Skeletal muscle satellite cell (primary cell): ENCODE data around the gene ERICH4.
"Not testable (repeated sequence)": the region's sequence is repeated elsewhere in the genome, so short reads cannot be mapped to it uniquely, and the experiment has no call there.

ENCODE experiments used
- H3K27me3 ChIP-seq: 2 replicates; pipeline ENCODE4 v1.7.0; 2013; ENCODE audit warnings: low read length; ENCODE audit not compliant: control insufficient read depth, insufficient read depth
- H3K36me3 ChIP-seq: 2 replicates; pipeline ENCODE4 v1.7.0; 2013; ENCODE audit warnings: mild to moderate bottlenecking, control low read depth, low read length; ENCODE audit not compliant: insufficient read depth
- H3K4me1 ChIP-seq: 2 replicates; pipeline ENCODE4 v1.7.0; 2013; ENCODE audit warnings: low read length; ENCODE audit not compliant: control insufficient read depth, insufficient read depth
- H3K4me2 ChIP-seq: 2 replicates; pipeline ENCODE4 v1.7.0; 2013; ENCODE audit warnings: mild to moderate bottlenecking, low read length
- H3K4me3 ChIP-seq: 2 replicates; pipeline ENCODE4 v1.7.0; 2013; ENCODE audit warnings: low read length
- H3K9ac ChIP-seq: 2 replicates; pipeline ENCODE4 v1.7.0; 2013; ENCODE audit warnings: mild to moderate bottlenecking, low read depth, low read length, moderate library complexity
- H3K9me3 ChIP-seq: replicated peaks from 2 replicates; pipeline ENCODE4 v1.7.0; 2013; ENCODE audit warnings: mild to moderate bottlenecking, control low read depth, low read length

ERICH4 gene

DNA sequence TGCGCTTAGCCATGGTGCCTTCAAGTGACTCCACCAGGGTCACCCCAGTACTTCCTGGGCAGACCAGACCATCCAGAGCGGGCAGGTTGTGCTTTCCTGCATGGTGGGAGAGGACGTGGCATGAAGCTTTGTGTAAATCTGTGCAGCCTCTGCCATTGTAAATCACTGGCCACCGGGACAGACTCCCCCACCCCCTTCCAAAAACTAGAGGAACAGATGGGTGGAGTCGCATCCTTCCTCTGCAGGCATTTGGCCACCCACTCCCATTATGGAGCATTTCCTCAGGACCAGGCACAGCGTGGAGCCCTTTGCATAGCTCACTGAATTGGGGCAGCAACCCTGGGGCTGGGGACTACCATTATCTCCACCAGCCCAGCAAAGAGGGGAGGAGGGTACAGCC is 37.2 kb upstream of the ERICH4 start:
- H3K9me3 ChIP-seq = no peaks in the 10 kb centered on the region
- peaks cover 2% of the 10 kb centered on the region for H3K36me3 ChIP-seq
- no peaks in the 10 kb centered on the region for H3K27me3 ChIP-seq
- H3K4me2 ChIP-seq = no peak overlapping the region
- H3K4me1 ChIP-seq = peaks cover 4% of the 10 kb centered on the region
- H3K9ac ChIP-seq = no peak overlapping the region
- no peak overlapping the region for H3K4me3 ChIP-seq

DNA sequence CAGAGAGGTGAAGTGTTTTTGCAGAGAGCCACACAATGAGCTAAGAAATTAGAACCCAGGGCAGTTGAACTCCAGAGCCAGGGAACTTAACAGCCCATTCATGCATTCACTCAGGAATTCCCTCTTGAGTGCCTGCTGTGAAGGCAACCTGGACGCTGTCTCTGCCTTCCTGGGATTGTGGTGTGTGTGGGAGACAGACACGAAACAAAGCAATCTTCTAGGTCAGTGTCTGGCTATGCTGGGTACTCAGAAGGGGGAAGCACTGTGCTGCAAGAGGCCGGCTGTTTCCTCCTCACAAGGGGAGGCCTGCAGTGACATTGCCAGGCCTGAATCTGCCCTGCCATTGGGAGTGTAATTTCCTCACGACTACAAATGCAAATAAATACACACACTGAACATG is 35.7 kb upstream of the ERICH4 start:
- no peaks in the 10 kb centered on the region for H3K9me3 ChIP-seq
- no peak overlapping the region for H3K4me3 ChIP-seq
- H3K4me2 ChIP-seq = no peak overlapping the region
- H3K4me1 ChIP-seq = peaks cover 13% of the 10 kb centered on the region
- peaks cover 5% of the 10 kb centered on the region for H3K36me3 ChIP-seq
- H3K27me3 ChIP-seq = no peaks in the 10 kb centered on the region
- no peak overlapping the region for H3K9ac ChIP-seq

DNA sequence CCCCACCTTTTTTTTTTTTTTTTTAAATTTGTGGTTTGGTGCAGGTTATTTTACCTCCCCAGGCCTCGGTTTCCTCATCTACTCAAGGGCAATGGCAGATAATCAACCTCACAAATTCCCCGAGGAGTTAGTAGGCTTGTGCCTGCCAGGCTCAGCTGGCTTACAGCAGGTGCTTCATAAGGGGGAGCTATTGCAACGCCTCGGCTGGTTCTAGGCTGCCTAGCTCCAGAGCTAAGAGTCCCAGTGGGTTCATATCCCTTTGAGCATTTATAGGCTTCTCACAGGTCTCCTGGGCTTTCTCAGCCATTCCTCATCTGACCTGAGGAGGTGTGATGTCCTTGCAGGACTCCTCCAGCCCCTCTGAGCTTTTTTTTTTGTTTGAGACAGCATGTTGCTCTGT is 34.7 kb upstream of the ERICH4 start:
- Histone ChIP-seq H3K9ac (no peak overlapping the region), H3K36me3 (peaks cover 8% of the 10 kb centered on the region), H3K4me2 (no peak overlapping the region), H3K4me1 (peaks cover 13% of the 10 kb centered on the region), H3K27me3 (no peaks in the 10 kb centered on the region), H3K9me3 (no peaks in the 10 kb centered on the region), H3K4me3 (no peak overlapping the region)

DNA sequence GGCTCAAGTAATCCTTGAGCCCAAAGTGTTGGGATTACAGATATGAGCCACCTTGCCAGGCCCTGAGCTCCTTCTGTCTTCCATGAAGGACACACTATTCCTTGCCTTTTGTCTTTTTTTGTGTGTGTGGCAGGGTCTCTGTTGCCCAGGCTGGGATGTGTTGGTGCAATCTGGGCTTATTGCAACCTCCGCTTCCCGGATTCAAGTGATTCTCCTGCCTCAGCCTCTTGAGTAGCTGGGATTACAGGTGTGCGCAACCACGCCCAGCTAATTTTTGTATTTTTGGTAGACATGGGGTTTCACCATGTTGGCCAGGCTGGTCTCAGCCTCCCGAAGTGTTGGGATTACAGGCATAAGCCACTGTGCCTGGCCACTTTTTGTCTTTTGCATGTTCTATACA is 34.1 kb upstream of the ERICH4 start:
- not testable (repeated sequence) for H3K27me3 ChIP-seq, H3K4me2 ChIP-seq, H3K4me3 ChIP-seq, H3K9ac ChIP-seq, H3K9me3 ChIP-seq
- Histone ChIP-seq H3K36me3 (peaks cover 10% of the 10 kb centered on the region), H3K4me1 (peaks cover 13% of the 10 kb centered on the region)

DNA sequence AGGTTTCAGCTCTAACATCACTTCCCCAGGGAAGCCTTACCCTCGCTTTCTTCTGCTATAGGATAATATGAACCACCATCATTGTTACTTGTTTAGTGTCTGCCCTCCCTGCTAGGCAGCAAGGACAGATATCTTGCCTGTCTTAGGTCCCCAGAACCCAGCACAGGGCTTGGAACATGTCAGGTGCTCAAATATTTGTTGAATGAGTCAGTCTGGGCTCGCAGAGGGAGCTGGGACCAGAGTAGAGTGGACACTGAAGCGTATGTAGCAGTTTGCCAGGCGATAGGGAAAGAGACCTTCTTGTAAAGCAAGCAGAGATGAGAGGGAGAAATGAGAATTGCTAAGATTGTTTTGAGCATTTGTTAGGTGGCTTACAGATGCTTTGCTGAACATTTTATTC is 33.7 kb upstream of the ERICH4 start:
- no peak overlapping the region for H3K9ac ChIP-seq

DNA sequence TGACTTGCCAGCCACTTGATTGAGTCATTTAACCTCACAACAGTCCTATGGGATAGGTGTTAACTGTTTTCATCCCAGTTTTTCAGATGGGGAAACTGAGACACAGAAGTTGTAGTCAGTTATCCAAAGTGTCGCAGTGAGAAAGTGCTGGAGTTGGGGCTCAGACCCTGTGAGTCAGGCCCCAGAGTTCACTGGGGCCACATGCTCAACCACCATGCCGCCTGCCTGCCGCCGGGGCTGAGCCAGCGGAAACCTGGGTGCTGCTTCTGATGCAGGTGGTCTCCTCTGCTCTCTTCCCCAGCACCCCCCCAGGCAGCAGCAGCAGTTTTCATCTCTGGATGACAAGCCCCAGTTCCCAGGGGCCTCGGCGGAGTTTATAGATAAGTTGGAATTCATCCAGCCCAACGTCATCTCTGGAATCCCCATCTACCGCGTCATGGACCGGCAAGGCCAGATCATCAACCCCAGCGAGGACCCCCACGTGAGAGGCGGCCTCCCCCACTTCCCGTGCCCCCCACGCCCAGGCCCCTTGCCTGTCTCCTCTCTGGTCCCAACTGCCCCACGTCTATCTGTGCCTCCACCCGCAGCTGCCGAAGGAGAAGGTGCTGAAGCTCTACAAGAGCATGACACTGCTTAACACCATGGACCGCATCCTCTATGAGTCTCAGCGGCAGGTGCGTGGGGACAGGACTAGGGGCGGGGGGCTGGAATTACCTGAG is 32.5 kb upstream of the ERICH4 start:
- Histone ChIP-seq H3K4me2 (no peak overlapping the region), H3K9ac (no peak overlapping the region), H3K4me3 (no peak overlapping the region), H3K27me3 (no peaks in the 10 kb centered on the region), H3K9me3 (no peaks in the 10 kb centered on the region), H3K36me3 (peaks cover 18% of the 10 kb centered on the region), H3K4me1 (peaks cover 22% of the 10 kb centered on the region)

More for the DNA sequence above, 33.7 kb upstream of the ERICH4 start:
- Histone ChIP-seq H3K4me2 (no peak overlapping the region), H3K4me1 (peaks cover 13% of the 10 kb centered on the region), H3K27me3 (no peaks in the 10 kb centered on the region), H3K4me3 (no peak overlapping the region), H3K9me3 (no peaks in the 10 kb centered on the region), H3K36me3 (peaks cover 15% of the 10 kb centered on the region)

DNA sequence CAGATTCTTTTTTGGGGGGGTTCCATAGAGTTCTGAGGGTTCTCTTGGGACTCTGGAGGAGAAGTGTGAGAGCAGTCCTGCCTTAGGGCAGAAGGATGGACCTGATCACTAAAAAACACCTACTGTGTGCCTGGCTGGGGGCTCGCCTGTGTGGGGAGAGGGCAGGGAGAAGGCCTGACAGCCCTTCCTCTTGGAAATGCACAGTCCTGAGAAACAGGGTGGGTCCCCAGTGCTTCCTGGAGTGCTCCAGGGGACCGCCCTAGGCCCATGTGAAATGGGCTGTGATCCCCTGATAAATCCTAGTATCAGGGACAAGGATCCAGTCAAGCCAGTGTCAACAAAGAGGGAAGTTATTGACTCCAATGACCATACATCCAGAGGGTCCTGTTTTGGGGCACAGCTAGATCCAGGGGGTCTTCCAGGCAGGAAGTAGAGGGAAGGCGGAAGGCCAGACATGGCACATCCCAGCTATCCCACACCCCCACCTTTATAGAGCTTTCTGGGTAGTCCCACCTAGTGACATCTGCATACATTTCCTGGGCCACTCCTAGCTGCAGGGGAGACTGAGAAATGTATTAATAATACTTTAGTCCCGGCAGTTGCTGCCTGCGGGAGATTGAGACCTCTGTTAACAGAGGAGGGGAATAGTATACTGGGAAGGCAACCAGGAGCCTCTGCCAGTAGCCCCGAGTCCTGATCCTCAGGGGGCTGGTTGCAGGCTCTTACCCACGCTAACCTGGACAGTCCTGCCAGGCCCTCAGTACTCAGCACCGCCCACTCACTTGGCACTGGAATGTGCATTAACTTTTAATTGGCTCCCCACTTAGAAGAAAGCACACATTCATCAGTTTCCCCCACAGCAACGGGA is 31.6 kb upstream of the ERICH4 start:
- H3K36me3 ChIP-seq = peaks cover 18% of the 10 kb centered on the region
- H3K9me3 ChIP-seq = no peaks in the 10 kb centered on the region
- H3K4me2 ChIP-seq = no peak overlapping the region
- peaks cover 22% of the 10 kb centered on the region for H3K4me1 ChIP-seq
- no peak overlapping the region for H3K4me3 ChIP-seq
- no peak overlapping the region for H3K9ac ChIP-seq
- no peaks in the 10 kb centered on the region for H3K27me3 ChIP-seq

DNA sequence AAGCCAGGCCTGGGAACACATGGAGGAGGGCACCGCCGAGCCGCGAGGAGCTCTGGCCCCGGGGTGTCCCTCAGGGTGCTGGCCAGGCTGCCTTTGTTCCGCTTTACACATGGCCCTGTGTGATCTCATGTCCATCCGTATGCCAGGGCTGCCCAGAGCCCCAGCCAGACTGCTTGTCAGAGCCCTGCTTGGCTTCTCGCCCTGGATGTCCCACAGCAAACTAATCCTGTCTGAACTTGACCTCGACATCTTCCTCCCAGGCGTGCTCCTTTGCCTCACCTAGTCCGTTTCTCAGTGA is 31.0 kb upstream of the ERICH4 start:
- peaks cover 18% of the 10 kb centered on the region for H3K36me3 ChIP-seq
- no peak overlapping the region for H3K9ac ChIP-seq
- H3K4me1 ChIP-seq = peaks cover 22% of the 10 kb centered on the region
- H3K9me3 ChIP-seq = no peaks in the 10 kb centered on the region
- H3K4me3 ChIP-seq = no peak overlapping the region
- H3K4me2 ChIP-seq = no peak overlapping the region
- H3K27me3 ChIP-seq = no peaks in the 10 kb centered on the region

DNA sequence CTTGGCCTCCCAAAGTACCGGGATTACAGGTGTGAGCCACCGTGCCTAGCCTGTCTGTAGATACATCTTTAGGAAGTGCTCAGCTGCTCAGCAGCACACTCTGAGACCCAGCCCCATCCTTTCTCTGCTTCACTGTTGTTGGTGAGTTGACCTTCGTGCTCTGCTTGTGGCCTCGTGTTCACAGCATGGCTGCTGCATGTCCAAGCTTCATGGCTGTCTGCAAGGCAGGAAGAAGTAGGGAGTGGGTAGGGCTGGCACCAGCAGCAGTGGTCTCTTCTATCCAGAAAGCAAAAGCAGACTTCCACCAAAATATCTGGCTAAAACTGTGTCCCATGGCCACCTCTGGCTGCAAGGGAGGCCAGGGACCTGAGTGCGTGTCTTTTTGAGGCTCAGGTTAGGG is 30.0 kb upstream of the ERICH4 start:
- H3K9me3 ChIP-seq = no peaks in the 10 kb centered on the region
- peaks cover 18% of the 10 kb centered on the region for H3K36me3 ChIP-seq
- H3K4me1 ChIP-seq = peaks cover 22% of the 10 kb centered on the region
- H3K4me2 ChIP-seq = no peak overlapping the region
- H3K27me3 ChIP-seq = no peaks in the 10 kb centered on the region
- no peak overlapping the region for H3K4me3 ChIP-seq
- H3K9ac ChIP-seq = no peak overlapping the region

DNA sequence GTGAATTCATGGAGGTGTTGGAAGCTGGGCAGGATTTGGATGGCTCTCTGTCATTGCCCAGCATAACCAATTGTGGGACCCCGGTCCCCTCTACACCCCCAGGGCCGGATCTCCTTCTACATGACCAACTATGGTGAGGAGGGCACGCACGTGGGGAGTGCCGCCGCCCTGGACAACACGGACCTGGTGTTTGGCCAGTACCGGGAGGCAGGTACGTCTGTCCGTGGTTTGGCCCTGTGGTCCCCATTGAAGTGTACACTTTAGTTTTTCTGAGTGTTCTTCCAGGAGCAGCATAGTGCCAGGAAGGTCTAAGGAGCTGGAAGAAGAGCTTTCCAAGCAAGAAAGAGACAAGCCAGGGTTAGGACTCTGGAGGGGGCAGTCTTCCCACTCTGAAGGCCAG is 29.0 kb upstream of the ERICH4 start:
- no peak overlapping the region for H3K4me3 ChIP-seq
- H3K9me3 ChIP-seq = no peaks in the 10 kb centered on the region
- H3K9ac ChIP-seq = no peak overlapping the region
- H3K36me3 ChIP-seq = peaks cover 23% of the 10 kb centered on the region
- H3K4me2 ChIP-seq = no peak overlapping the region
- H3K4me1 ChIP-seq = peaks cover 22% of the 10 kb centered on the region
- no peaks in the 10 kb centered on the region for H3K27me3 ChIP-seq

DNA sequence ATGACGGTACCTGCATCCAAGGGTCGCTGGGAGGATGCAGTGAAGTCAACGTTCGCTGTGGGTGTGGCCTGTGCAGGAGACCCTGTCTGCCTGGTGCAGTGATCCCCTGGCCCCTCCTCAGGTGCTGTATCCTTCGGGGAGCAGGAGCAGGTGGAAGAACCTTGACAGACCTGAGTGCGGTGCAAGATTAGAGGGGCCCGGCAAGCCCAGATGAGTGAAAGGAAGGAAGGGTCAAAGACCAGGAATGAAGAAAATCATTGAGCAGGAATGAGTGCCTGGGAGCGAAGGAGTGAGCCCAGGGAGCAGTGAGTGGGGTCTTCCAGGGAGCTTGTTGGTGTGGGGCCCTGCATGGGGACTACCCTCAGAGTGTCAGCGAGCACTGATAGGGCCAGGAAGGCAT is 28.5 kb upstream of the ERICH4 start:
- H3K36me3 ChIP-seq = peaks cover 27% of the 10 kb centered on the region
- peaks cover 22% of the 10 kb centered on the region for H3K4me1 ChIP-seq
- no peaks in the 10 kb centered on the region for H3K9me3 ChIP-seq
- no peak overlapping the region for H3K4me3 ChIP-seq
- no peak overlapping the region for H3K4me2 ChIP-seq
- H3K27me3 ChIP-seq = no peaks in the 10 kb centered on the region
- no peak overlapping the region for H3K9ac ChIP-seq

DNA sequence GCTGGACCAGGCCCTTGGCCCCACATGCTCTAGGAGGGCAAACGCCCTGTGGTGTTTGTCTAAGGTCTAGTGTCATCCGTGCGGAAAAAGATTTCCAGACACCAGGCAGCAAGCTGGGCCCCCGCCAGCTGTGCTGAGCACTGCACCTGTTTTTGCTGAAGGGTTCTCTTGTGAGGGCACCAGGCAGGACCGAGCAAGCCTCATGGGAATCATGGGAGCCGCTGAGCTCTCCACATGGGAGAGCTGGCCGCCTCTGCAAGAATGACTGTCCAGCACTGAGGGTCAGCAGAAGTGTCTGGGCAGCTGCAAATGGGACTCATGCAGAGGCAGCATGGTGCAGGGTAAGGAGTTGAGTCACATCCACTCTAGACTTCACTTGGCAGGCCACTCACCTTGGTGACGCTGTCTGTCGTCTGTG is 27.8 kb upstream of the ERICH4 start:
- H3K9me3 ChIP-seq = no peaks in the 10 kb centered on the region
- no peak overlapping the region for H3K4me3 ChIP-seq
- no peak overlapping the region for H3K9ac ChIP-seq
- peaks cover 27% of the 10 kb centered on the region for H3K36me3 ChIP-seq
- no peaks in the 10 kb centered on the region for H3K27me3 ChIP-seq
- no peak overlapping the region for H3K4me2 ChIP-seq
- peaks cover 18% of the 10 kb centered on the region for H3K4me1 ChIP-seq
